Spleen (tissue), 7 donors: ENCODE results near the gene PDE4D.

Source experiments
- CTCF ChIP-seq, 11 experiments: fragments of 200-600 bp in 7 of 11; fragments of 450-650 bp in 4 of 11; sonication (generic) in 4 of 11; IDR thresholded peaks in 8 of 11; conservative IDR thresholded peaks in 3 of 11; 1 replicate in 7 of 11; 2 replicates in 4 of 11; pipeline versions ENCODE4 v1.4.0 to v1.8.0; 2016 to 2021; ENCODE audit warnings: antibody characterized with exemption in 11 of 11, inconsistent platforms in 4 of 11, mild to moderate bottlenecking in 1 of 11
- POLR2A ChIP-seq, 3 donors: fragments of 450-650 bp; IDR thresholded peaks; one replicate each; pipeline ENCODE4 v1.5.1; 2017; ENCODE audit warnings: antibody characterized with exemption in 3 of 3, mild to moderate bottlenecking in 1 of 3
- POLR2AphosphoS5 ChIP-seq, 3 donors: sonication (generic); formaldehyde crosslinking; IDR thresholded peaks; one replicate each; pipeline ENCODE4 v1.5.1; 2017; ENCODE audit warnings: antibody characterized with exemption in 3 of 3
- donor health status: DM: no; HTN: no; CAD: no; lungs with moderate emphysema.
- donor health status: DM: no; HTN: no; CAD: no.
- donor health status: DM: no; HTN: no; CAD: no.

GRCh38 chr5:59725392-59725767, 168.1 kb downstream of the PDE4D start:
- TF ChIP-seq CTCF (IDR thresholded peaks at IDR 0.05 in 8 of 11, conservative IDR thresholded peaks at IDR 0.05 in 3 of 11) (no peak), POLR2AphosphoS5 (IDR thresholded peaks at IDR 0.05) (no peak), POLR2A (IDR thresholded peaks at IDR 0.05) (no peak)
